ENCODE data around the gene ANKRD55.
"Not testable (repeated sequence)": the region's sequence is repeated elsewhere in the genome, so short reads cannot be mapped to it uniquely, and the experiment has no call there.

ANKRD55 gene

GRCh38 chr5:56227691-56228090 is 5.4 kb downstream of the ANKRD55 start:
- Histone ChIP-seq H3K36me3 (ENCODE audit: control insufficient read depth in 2 of 2, insufficient read depth in 1 of 2, low read length in 2 of 2) (no peaks in the 10 kb centered on the region), H3K27ac (ENCODE audit: extremely low read depth, low read depth, low read length) (no peak overlapping the region), H3K9me3 (ENCODE audit: control insufficient read depth, insufficient read depth, low read depth, low read length) (no peaks in the 10 kb centered on the region), H3K4me1 (ENCODE audit: control insufficient read depth, insufficient read depth, low read length) (no peaks in the 10 kb centered on the region), H3K4me3 (ENCODE audit: low read depth, low read length) (no peak overlapping the region)
- TF ChIP-seq ZNF311 (tag by site-specific recombination; IDR thresholded peaks at IDR 0.05; ENCODE audit: borderline replicate concordance) (no peak), KLF10 (tag by site-specific recombination; IDR thresholded peaks at IDR 0.05) (no peak), ZNF549 (tag by site-specific recombination; IDR thresholded peaks at IDR 0.05) (no peak), ZBTB17 (tag by site-specific recombination; IDR thresholded peaks at IDR 0.05) (no peak), ZNF2 (tag by site-specific recombination; IDR thresholded peaks at IDR 0.05) (no peak), ZNF629 (tag by site-specific recombination; IDR thresholded peaks at IDR 0.05) (no peak), ZNF114 (tag by site-specific recombination; IDR thresholded peaks at IDR 0.05) (no peak), ZBTB10 (tag by site-specific recombination; IDR thresholded peaks at IDR 0.05) (no peak), HOXD13 (CRISPR knock-in tag; IDR thresholded peaks at IDR 0.05; ENCODE audit: borderline replicate concordance) (no peak), ZNF404 (tag by site-specific recombination; IDR thresholded peaks at IDR 0.05) (no peak), ZNF341 (tag by site-specific recombination; IDR thresholded peaks at IDR 0.05; ENCODE audit: low read depth) (no peak), BCL11B (tag by site-specific recombination; IDR thresholded peaks at IDR 0.05; ENCODE audit: low read depth) (no peak), ZNF10 (tag by site-specific recombination; IDR thresholded peaks at IDR 0.05) (no peak)
- POLR2A ChIA-PET = no interaction called here
- CTCF ChIA-PET = no interaction called here

DNA sequence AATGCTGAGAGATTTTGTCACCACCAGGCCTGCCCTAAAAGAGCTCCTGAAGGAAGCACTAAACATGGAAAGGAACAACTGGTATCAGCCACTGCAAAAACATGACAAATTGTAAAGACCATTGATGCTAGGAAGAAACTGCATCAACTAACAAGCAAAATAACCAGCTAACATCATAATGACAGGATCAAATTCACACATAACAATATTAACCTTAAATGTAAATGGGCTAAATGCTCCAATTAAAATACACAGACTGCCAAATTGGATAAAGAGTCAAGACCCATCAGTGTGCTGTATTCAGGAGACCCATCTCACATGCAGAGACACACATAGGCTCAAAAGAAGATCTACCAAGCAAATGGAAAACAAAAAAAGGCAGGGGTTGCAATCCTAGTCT is 9.8 kb downstream of the ANKRD55 start:
- H3K9me3 ChIP-seq (ENCODE audit: control insufficient read depth, insufficient read depth, low read depth, low read length); POLR2A ChIA-PET; H3K27ac ChIP-seq (ENCODE audit: extremely low read depth, low read depth, low read length); CTCF ChIA-PET; H3K4me1 ChIP-seq (ENCODE audit: control insufficient read depth, insufficient read depth, low read length); H3K36me3 ChIP-seq (ENCODE audit: control insufficient read depth in 2 of 2, insufficient read depth in 1 of 2, low read length in 2 of 2); H3K4me3 ChIP-seq (ENCODE audit: low read depth, low read length): not testable (repeated sequence)

- CTCF ChIA-PET; H3K27ac ChIP-seq (ENCODE audit: extremely low read depth, low read depth, low read length); H3K4me3 ChIP-seq (ENCODE audit: low read depth, low read length); POLR2A ChIA-PET; H3K4me1 ChIP-seq (ENCODE audit: control insufficient read depth, insufficient read depth, low read length); H3K36me3 ChIP-seq (ENCODE audit: control insufficient read depth in 2 of 2, insufficient read depth in 1 of 2, low read length in 2 of 2); H3K9me3 ChIP-seq (ENCODE audit: control insufficient read depth, insufficient read depth, low read depth, low read length): not testable (repeated sequence)
These were observed 11.5 kb downstream of the ANKRD55 start for GRCh38 chr5:56221601-56222000.

GRCh38 chr5:56215019-56215830 is 17.9 kb downstream of the ANKRD55 start:
- CTCF ChIA-PET = interaction anchor here (1.0 kb wide), 1 partner anchor 279 kb away, joined by 4 read pairs; no protein-coding TSS in a partner anchor
- H3K4me3 ChIP-seq (ENCODE audit: low read depth, low read length) = no peak overlapping the region
- no peaks in the 10 kb centered on the region for H3K9me3 ChIP-seq (ENCODE audit: control insufficient read depth, insufficient read depth, low read depth, low read length)
- H3K36me3 ChIP-seq (ENCODE audit: control insufficient read depth in 2 of 2, insufficient read depth in 1 of 2, low read length in 2 of 2) = no peaks in the 10 kb centered on the region
- POLR2A ChIA-PET = no interaction called here
- no peaks in the 10 kb centered on the region for H3K4me1 ChIP-seq (ENCODE audit: control insufficient read depth, insufficient read depth, low read length)
- H3K27ac ChIP-seq (ENCODE audit: extremely low read depth, low read depth, low read length) = no peak overlapping the region
- TF ChIP-seq PRDM1 (tag by site-specific recombination; IDR thresholded peaks at IDR 0.05) (no peak), ZNF785 (tag by site-specific recombination; IDR thresholded peaks at IDR 0.05) (no peak), SP2 (tag by site-specific recombination; IDR thresholded peaks at IDR 0.05) (no peak), ZNF324 (tag by site-specific recombination; IDR thresholded peaks at IDR 0.05) (no peak), ZFHX2 (tag by site-specific recombination; conservative IDR thresholded peaks at IDR 0.05) (no peak), ZNF391 (tag by site-specific recombination; IDR thresholded peaks at IDR 0.05; ENCODE audit: borderline replicate concordance, low read depth) (no peak), ZNF623 (tag by site-specific recombination; IDR thresholded peaks at IDR 0.05) (no peak), HOXD13 (CRISPR knock-in tag; IDR thresholded peaks at IDR 0.05; ENCODE audit: borderline replicate concordance) (no peak), KLF16 (tag by site-specific recombination; IDR thresholded peaks at IDR 0.05) (no peak), ZNF580 (tag by site-specific recombination; IDR thresholded peaks at IDR 0.05) (no peak), ZNF157 (tag by site-specific recombination; IDR thresholded peaks at IDR 0.05) (no peak), KLF1 (tag by site-specific recombination; IDR thresholded peaks at IDR 0.05) (no peak), ZNF830 (tag by site-specific recombination; IDR thresholded peaks at IDR 0.05; ENCODE audit: low read depth) (no peak), ZBTB6 (tag by site-specific recombination; IDR thresholded peaks at IDR 0.05) (no peak), YY2 (tag by site-specific recombination; IDR thresholded peaks at IDR 0.05) (no peak)

Measured in HEK293 (cell line).